H1 (cell line): Measurements from ENCODE around the gene FMNL2. TPM values are rescaled to one million over a fixed set of nuclear protein-coding genes. Genes with fewer than 3 reads are reported as not detected.

ENCODE experiments used
- CTCF ChIA-PET: fragments of 300-600 bp; sonication (Branson Sonifier 250); formaldehyde crosslinking; loops from one replicate; lab custom pipeline; 2021; ENCODE audit not compliant: partially characterized antibody; lab: Charles Lee
- POLR2A ChIA-PET: fragments of 300-600 bp; sonication (Branson Sonifier 250); formaldehyde crosslinking; loops from one replicate; lab custom pipeline; 2021; ENCODE audit warnings: inconsistent platforms; ENCODE audit not compliant: partially characterized antibody; lab: Charles Lee
- DNase-seq, 2 experiments: peaks; one replicate each; pipeline versions ENCODE4 v3.0.0 to v3.0.0-alpha.2; 2010 to 2022; ENCODE audit warnings: low spot score in 2 of 2, low read depth in 1 of 2, mixed read lengths in 1 of 2
- FAIRE-seq: peaks from 2 replicates; lab custom pipeline; 2011; peaks lifted over from hg19 to GRCh38; lab: Jason Lieb, UNC
- H2AFZ ChIP-seq: 2 replicates; pipeline ENCODE4 v1.8.1; 2012; ENCODE audit warnings: low read length, inconsistent platforms
- H2AK5ac ChIP-seq: 2 replicates; pipeline ENCODE4 v1.6.1; 2013; ENCODE audit warnings: low read depth, low read length
- H2BK120ac ChIP-seq: replicated peaks from 2 replicates; pipeline ENCODE3; 2013; ENCODE audit warnings: low read depth, low read length, inconsistent platforms
- H2BK12ac ChIP-seq: 2 replicates; pipeline ENCODE4 v1.6.1; 2013; ENCODE audit warnings: low read depth, low read length
- H2BK15ac ChIP-seq: 2 replicates; pipeline ENCODE4 v1.6.1; 2013; ENCODE audit warnings: low read length
- H2BK20ac ChIP-seq: 2 replicates; pipeline ENCODE4 v1.6.1; 2013; ENCODE audit warnings: low read length
- H2BK5ac ChIP-seq: 2 replicates; pipeline ENCODE4 v1.6.1; 2013; ENCODE audit warnings: low read depth, low read length
- H3K14ac ChIP-seq: 2 replicates; pipeline ENCODE4 v1.6.1; 2013; ENCODE audit warnings: inconsistent platforms; ENCODE audit not compliant: insufficient read length
- H3K18ac ChIP-seq: 2 replicates; pipeline ENCODE4 v1.6.1; 2013; ENCODE audit warnings: low read length; ENCODE audit errors: extremely low read depth
- H3K23ac ChIP-seq: 2 replicates; pipeline ENCODE4 v1.6.1; 2013; ENCODE audit warnings: inconsistent platforms; ENCODE audit not compliant: insufficient read length
- H3K23me2 ChIP-seq: 2 replicates; pipeline ENCODE4 v1.6.1; 2013; ENCODE audit warnings: low read depth, low read length
- H3K27ac ChIP-seq: 2 replicates; pipeline ENCODE4 v1.6.1; 2011; ENCODE audit warnings: low read depth, low read length, inconsistent platforms
- H3K27me3 ChIP-seq, 4 experiments: replicated peaks in 1 of 4; 1 replicate in 1 of 4; 2 replicates in 3 of 4; pipeline versions ENCODE4 v1.6.1 to v1.8.1; 2011 to 2013; ENCODE audit warnings: low read length in 3 of 4, mild to moderate bottlenecking in 3 of 4, inconsistent platforms in 2 of 4, mixed read lengths in 2 of 4, moderate library complexity in 1 of 4; ENCODE audit not compliant: control insufficient read depth in 3 of 4, insufficient read depth in 3 of 4; ENCODE audit errors: extremely low read depth in 1 of 4
- H3K36me3 ChIP-seq, 4 experiments: 2 replicates each; pipeline versions ENCODE4 v1.6.1 to v1.8.1; 2011 to 2013; ENCODE audit warnings: mild to moderate bottlenecking in 4 of 4, low read length in 3 of 4, moderate library complexity in 2 of 4, control low read depth in 1 of 4, inconsistent platforms in 1 of 4; ENCODE audit not compliant: insufficient read depth in 4 of 4, control insufficient read depth in 2 of 4
- H3K4ac ChIP-seq: replicated peaks from 2 replicates; pipeline ENCODE3; 2013; ENCODE audit warnings: low read length, low read depth, mixed read lengths, inconsistent platforms; ENCODE audit not compliant: insufficient read length
- H3K4me1 ChIP-seq, 4 experiments: replicated peaks in 1 of 4; 1 replicate in 1 of 4; 2 replicates in 3 of 4; pipeline versions ENCODE4 v1.6.1 to v1.8.1; 2011 to 2013; ENCODE audit warnings: low read length in 3 of 4, inconsistent platforms in 2 of 4, mixed read lengths in 1 of 4; ENCODE audit not compliant: insufficient read depth in 4 of 4, control insufficient read depth in 3 of 4
- H3K4me2 ChIP-seq, 2 experiments: 2 replicates each; pipeline versions ENCODE4 v1.6.1 to v1.8.1; 2011 to 2013; ENCODE audit warnings: low read depth in 2 of 2, low read length in 2 of 2, control low read depth in 1 of 2, inconsistent platforms in 1 of 2, mild to moderate bottlenecking in 1 of 2; ENCODE audit not compliant: insufficient read depth in 1 of 2
- H3K4me3 ChIP-seq, 4 experiments: fragments of 200-600, 300-600 bp in 1 of 4; sonication (generic), shearing (Covaris generic), sonication (Bioruptor Twin) in 1 of 4; 2 replicates each; pipeline versions ENCODE4 v1.5.1 to v1.8.1; 2011 to 2016; ENCODE audit warnings: low read length in 4 of 4, low read depth in 3 of 4, control low read depth in 2 of 4, inconsistent platforms in 2 of 4, mild to moderate bottlenecking in 2 of 4, mixed read lengths in 1 of 4, moderate library complexity in 1 of 4; ENCODE audit not compliant: insufficient read depth in 2 of 4; ENCODE audit errors: extremely low read depth in 1 of 4
- H3K56ac ChIP-seq: replicated peaks from 2 replicates; pipeline ENCODE3; 2013; ENCODE audit warnings: low read depth, mild to moderate bottlenecking, mixed read lengths, low read length, inconsistent platforms; ENCODE audit not compliant: insufficient read length
- H3K79me1 ChIP-seq: 2 replicates; pipeline ENCODE4 v1.6.1; 2013; ENCODE audit warnings: low read depth, low read length, control low read depth
- H3K79me2 ChIP-seq, 2 experiments: 2 replicates each; pipeline versions ENCODE4 v1.6.1 to v1.8.1; 2012 to 2013; ENCODE audit warnings: low read length in 2 of 2, mild to moderate bottlenecking in 2 of 2, inconsistent platforms in 1 of 2; ENCODE audit not compliant: insufficient read depth in 2 of 2, control insufficient read depth in 1 of 2
- H3K9ac ChIP-seq, 4 experiments: replicated peaks in 1 of 4; 1 replicate in 1 of 4; 2 replicates in 3 of 4; pipeline versions ENCODE4 v1.6.1 to v1.8.1; 2011 to 2013; ENCODE audit warnings: low read depth in 3 of 4, low read length in 3 of 4, control low read depth in 2 of 4, mild to moderate bottlenecking in 2 of 4, moderate library complexity in 2 of 4, inconsistent platforms in 1 of 4; ENCODE audit errors: extremely low read depth in 1 of 4
- H3K9me3 ChIP-seq, 2 experiments: 2 replicates each; pipeline versions ENCODE4 v1.6.1 to v1.8.1; 2012 to 2013; ENCODE audit warnings: mild to moderate bottlenecking in 2 of 2, moderate library complexity in 2 of 2, control low read depth in 1 of 2, inconsistent platforms in 1 of 2, low read depth in 1 of 2, low read length in 1 of 2, mixed read lengths in 1 of 2; ENCODE audit not compliant: insufficient read depth in 2 of 2
- H4K20me1 ChIP-seq, 2 experiments: replicated peaks in 1 of 2; 2 replicates each; pipeline versions ENCODE3 to v1.8.1; 2011 to 2013; ENCODE audit warnings: inconsistent platforms in 2 of 2, low read length in 2 of 2, mild to moderate bottlenecking in 1 of 2; ENCODE audit not compliant: insufficient read depth in 2 of 2, control insufficient read depth in 1 of 2
- H4K5ac ChIP-seq: 2 replicates; pipeline ENCODE4 v1.6.1; 2013; ENCODE audit warnings: low read length, low read depth, mixed read lengths, inconsistent platforms; ENCODE audit not compliant: insufficient read length
- H4K8ac ChIP-seq: 2 replicates; pipeline ENCODE4 v1.8.0; 2013; ENCODE audit warnings: mild to moderate bottlenecking, moderate library complexity, low read length, inconsistent platforms; ENCODE audit not compliant: insufficient read depth; ENCODE audit errors: extremely low read depth
- H4K91ac ChIP-seq: replicated peaks from 2 replicates; pipeline ENCODE3; 2013; ENCODE audit warnings: low read length, mixed read lengths, inconsistent platforms; ENCODE audit not compliant: insufficient read length
- BACH1 ChIP-seq: IDR thresholded peaks from 2 replicates; pipeline ENCODE4 v1.6.1; 2012; ENCODE audit warnings: low read length, improper control_type of control experiment
- CREB1 ChIP-seq: IDR thresholded peaks from 2 replicates; pipeline ENCODE4 v1.6.1; 2012; ENCODE audit warnings: inconsistent platforms
- CTBP2 ChIP-seq: IDR thresholded peaks from 2 replicates; pipeline ENCODE4 v1.7.0; 2011; ENCODE audit warnings: borderline replicate concordance, mild to moderate bottlenecking, moderate library complexity, mixed read lengths, low read length; ENCODE audit not compliant: insufficient read depth, insufficient read length
- GABPA ChIP-seq: IDR thresholded peaks from 2 replicates; pipeline ENCODE4 v1.6.1; 2011; ENCODE audit warnings: mild to moderate bottlenecking, low read length, moderate library complexity, borderline replicate concordance; ENCODE audit not compliant: insufficient read depth
- GTF2F1 ChIP-seq: IDR thresholded peaks from 2 replicates; pipeline ENCODE4 v1.6.1; 2012; ENCODE audit warnings: low read depth, low read length, improper control_type of control experiment, borderline replicate concordance
- NANOG ChIP-seq: IDR thresholded peaks from 2 replicates; pipeline ENCODE4 v1.6.1; 2011; ENCODE audit warnings: low read length, low read depth, mild to moderate bottlenecking, inconsistent platforms; ENCODE audit not compliant: insufficient read depth, poor library complexity, severe bottlenecking
- RAD21 ChIP-seq, 2 experiments: IDR thresholded peaks in 1 of 2; conservative IDR thresholded peaks in 1 of 2; 2 replicates each; pipeline ENCODE4 v1.6.1; 2011; ENCODE audit warnings: low read depth in 2 of 2, low read length in 2 of 2, improper control_type of control experiment in 1 of 2, inconsistent platforms in 1 of 2, mild to moderate bottlenecking in 1 of 2, moderate library complexity in 1 of 2
- RBBP5 ChIP-seq: IDR thresholded peaks from 2 replicates; pipeline ENCODE4 v1.7.1; 2012; ENCODE audit warnings: low read depth, mild to moderate bottlenecking, inconsistent platforms, low read length, moderate library complexity, borderline replicate concordance
- RXRA ChIP-seq: IDR thresholded peaks from 2 replicates; pipeline ENCODE4 v1.6.1; 2011; ENCODE audit warnings: low read depth, mild to moderate bottlenecking, low read length, moderate library complexity; ENCODE audit not compliant: insufficient read depth
- SIN3A ChIP-seq, 2 experiments: IDR thresholded peaks in 1 of 2; conservative IDR thresholded peaks in 1 of 2; 2 replicates each; pipeline ENCODE4 v1.6.1; 2011 to 2012; ENCODE audit warnings: low read length in 2 of 2, improper control_type of control experiment in 1 of 2, low read depth in 1 of 2, mild to moderate bottlenecking in 1 of 2
- SP2 ChIP-seq: IDR thresholded peaks from 2 replicates; pipeline ENCODE4 v1.6.1; 2012; ENCODE audit warnings: mild to moderate bottlenecking, low read length, inconsistent platforms
- SRF ChIP-seq: IDR thresholded peaks from 2 replicates; pipeline ENCODE4 v1.6.1; 2011; ENCODE audit warnings: mild to moderate bottlenecking, low read depth, low read length, moderate library complexity
- TEAD4 ChIP-seq: IDR thresholded peaks from 2 replicates; pipeline ENCODE4 v1.6.1; 2012; ENCODE audit warnings: low read depth, low read length, inconsistent platforms, mixed read lengths
- WGBS, 2 experiments: shearing (Covaris generic) in 1 of 2; methylation state at CpG; one replicate each; pipeline versions ENCODE4 v1.1.6 to v1.1.7; 2013 to 2015; ENCODE audit warnings: low lambda C conversion rate in 2 of 2, mixed read lengths in 2 of 2, inconsistent platforms in 1 of 2, low coverage in 1 of 2, missing lambda C conversion rate in 1 of 2; ENCODE audit not compliant: insufficient replicate concordance in 2 of 2, insufficient coverage in 1 of 2, insufficient read length in 1 of 2; ENCODE audit errors: extremely low coverage in 1 of 2, missing lambda C conversion rate in 1 of 2; 5-methylcytosine and 5-hydroxymethylcytosine counted together
- polyA plus RNA-seq, 7 experiments: library from polyadenylated mRNA; depleted of rRNA in 3 of 7; stranded (reverse) in 5 of 7; unstranded in 2 of 7; fragments of >200 nt in 5 of 7; fragments of 200-250 nt in 2 of 7; gene quantifications; 1 replicate in 5 of 7; 2 replicates in 1 of 7; 4 replicates in 1 of 7; pipeline versions ENCODE4 v1.2.1 to v1.2.3, GENCODE V29; 2011 to 2013; ENCODE audit warnings: missing spikeins in 2 of 7, mixed read lengths in 2 of 7
- total RNA-seq: library from RNA; stranded (reverse); fragmentation: NEBNext Ultra II Directional; extraction: Animal tissue kit (Norgen Biotek cat#: 25700); gene quantifications from 2 replicates; pipeline ENCODE4 v1.2.1, GENCODE V29; 2021
- TF ChIP-seq, protein P1 (sequence below): IDR thresholded peaks from 2 replicates; pipeline ENCODE4 v1.6.1; 2012; ENCODE audit warnings: inconsistent platforms

The FMNL2 gene
- total and polyA plus RNA-seq, 2 of the 8 experiments (the other 6 are each of a cell fraction or from before 2014, with no cell fraction given): 15.5 to 45.1 TPM

DNA sequence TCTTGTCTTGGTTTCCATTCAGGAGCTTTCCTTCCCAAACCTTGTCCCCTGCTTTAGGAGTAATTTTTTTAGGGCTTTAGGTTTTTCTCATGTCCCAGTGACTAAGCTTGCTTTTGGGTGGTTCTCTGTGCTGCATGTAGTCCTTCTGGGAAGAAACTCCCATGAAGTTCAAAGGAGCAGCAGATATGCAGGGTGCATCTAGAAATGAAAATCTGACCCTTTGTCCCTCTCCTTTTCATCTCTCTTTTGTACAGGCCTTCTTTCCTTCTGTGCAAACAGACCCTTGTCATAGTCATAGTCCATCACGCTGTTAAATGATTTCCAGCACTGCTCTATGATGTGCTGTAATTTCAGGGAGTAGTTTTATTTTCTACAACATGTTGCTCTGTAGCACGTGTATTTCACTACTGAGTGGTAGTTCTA, 20.4 kb downstream of the FMNL2 start:
- H4K5ac ChIP-seq: no peak overlapping the region
- H3K79me1 ChIP-seq: no peaks in the 10 kb centered on the region; the same call in none of the 2 replicates
- CTCF ChIA-PET: interaction anchor here (0.7 kb wide), 1 partner anchor 180 kb away, joined by 3 read pairs; the partner anchor contains the start of gene STAM2
- H3K27ac ChIP-seq: no peak overlapping the region
- no peak overlapping the region for H3K9ac ChIP-seq
- H3K4me3 ChIP-seq: no peak overlapping the region
- no peak overlapping the region for H2AFZ ChIP-seq
- H2AK5ac ChIP-seq: no peak overlapping the region
- no peak overlapping the region for H2BK12ac ChIP-seq
- H2BK20ac ChIP-seq: no peak overlapping the region
- H3K4me1 ChIP-seq: no peaks in the 10 kb centered on the region
- no peaks in the 10 kb centered on the region; a peak in 1 of 8 replicates for H3K36me3 ChIP-seq
- H3K27me3 ChIP-seq: no peaks in the 10 kb centered on the region
- no peak overlapping the region for H3K4me2 ChIP-seq
- WGBS, 2 experiments: 69% methylated on average over 2 of the region's 2 CpGs; no CpG with 5 or more reads in 1 of the 2 experiments
- H3K56ac ChIP-seq: no peak overlapping the region
- no peak overlapping the region for H3K23ac ChIP-seq
- H3K18ac ChIP-seq: no peak overlapping the region
- no peak overlapping the region for H2BK120ac ChIP-seq
- no peaks in the 10 kb centered on the region for H3K9me3 ChIP-seq
- no peaks in the 10 kb centered on the region for H3K23me2 ChIP-seq
- H4K8ac ChIP-seq: no peak overlapping the region
- peaks cover 0 to 2% of the 10 kb centered on the region in 2 experiments for H4K20me1 ChIP-seq
- no peak overlapping the region for H4K91ac ChIP-seq
- H3K14ac ChIP-seq: no peak overlapping the region
- no peak for DNase-seq
- peaks cover 0 to 75% of the 10 kb centered on the region in 2 experiments; a peak in 3 of 4 replicates for H3K79me2 ChIP-seq
- H3K4ac ChIP-seq: no peak overlapping the region
- POLR2A ChIA-PET: no interaction called here
- H2BK15ac ChIP-seq: no peak overlapping the region
- no peak overlapping the region for H2BK5ac ChIP-seq
- no peak for FAIRE-seq
- no peak for TF ChIP-seq SP2
- TF ChIP-seq GTF2F1: no peak
- TF ChIP-seq, protein P1, sequence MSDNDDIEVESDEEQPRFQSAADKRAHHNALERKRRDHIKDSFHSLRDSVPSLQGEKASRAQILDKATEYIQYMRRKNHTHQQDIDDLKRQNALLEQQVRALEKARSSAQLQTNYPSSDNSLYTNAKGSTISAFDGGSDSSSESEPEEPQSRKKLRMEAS: no peak
- TF ChIP-seq CREB1: no peak
- no peak for TF ChIP-seq TEAD4
- no peak for TF ChIP-seq RBBP5
- no peak for TF ChIP-seq RAD21 (IDR thresholded peaks at IDR 0.05 in 1 of 2, conservative IDR thresholded peaks at IDR 0.05 in 1 of 2; ENCODE audit: low read depth in 2 of 2, low read length in 2 of 2)
- no peak for TF ChIP-seq RXRA
- no peak for TF ChIP-seq CTBP2
- TF ChIP-seq GABPA: no peak
- no peak for TF ChIP-seq NANOG
- no peak for TF ChIP-seq SIN3A (conservative IDR thresholded peaks at IDR 0.05 in 1 of 2, IDR thresholded peaks at IDR 0.05 in 1 of 2; ENCODE audit: low read depth in 1 of 2, low read length in 2 of 2)
- TF ChIP-seq BACH1: no peak
- no peak for TF ChIP-seq SRF
